OCI-LY3 (cell line): ENCODE data around the gene C6orf163.

Source experiments
- CTCF ChIP-seq: fragments of 200-600, 300-600 bp; sonication (generic); IDR thresholded peaks from 2 replicates; pipeline ENCODE4 v1.5.1; 2014; ENCODE audit warnings: antibody characterized with exemption, low read length, low read depth
- EZH2phosphoT487 ChIP-seq: fragments of 200-600 bp; shearing (Covaris generic); IDR thresholded peaks from 2 replicates; pipeline ENCODE4 v1.6.1; 2018; ENCODE audit warnings: antibody characterized with exemption, mixed run types, low read depth

DNA sequence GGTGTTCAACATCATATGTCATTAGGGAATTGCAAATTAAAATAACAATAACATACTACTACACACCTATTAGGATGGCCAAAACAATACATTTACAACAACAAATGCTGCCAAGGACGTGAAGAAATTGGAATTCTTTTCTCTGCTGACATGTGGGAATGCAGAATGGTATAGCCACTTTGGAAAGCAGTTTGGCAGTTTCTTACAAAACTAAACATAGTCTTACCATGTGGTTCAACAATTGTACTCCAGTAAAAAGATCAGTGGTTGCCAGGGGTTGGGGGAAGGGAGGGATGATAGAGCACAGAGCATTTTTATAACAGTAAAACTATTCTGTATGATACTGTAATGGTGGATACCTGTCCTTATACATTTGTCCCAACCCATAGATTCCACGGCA, 50.8 kb downstream of the C6orf163 start:
- TF ChIP-seq CTCF (no peak), EZH2phosphoT487 (no peak)
